ENCODE results near the gene MVP.

The MVP gene

GRCh38 chr16:29841631-29842030, 21.4 kb downstream of the MVP start:
- peaks cover 12% of the 10 kb centered on the region for H3K4me1 Mint-ChIP-seq
- no peaks in the 10 kb centered on the region for H3K9me3 Mint-ChIP-seq
- no peak for TF ChIP-seq CTCF (IDR thresholded peaks at IDR 0.05)
- peaks cover 37% of the 10 kb centered on the region for H3K27me3 Mint-ChIP-seq (ENCODE audit: low read depth, poor library complexity)
- no peak for DNase-seq
- no peak overlapping the region for H3K4me3 Mint-ChIP-seq
- no peaks in the 10 kb centered on the region for H3K36me3 Mint-ChIP-seq (ENCODE audit: low read depth)
- no peak overlapping the region for H3K27ac Mint-ChIP-seq

GRCh38 chr16:29842732-29843346, 22.6 kb downstream of the MVP start:
- no peak overlapping the region for H3K4me3 Mint-ChIP-seq
- H3K27me3 Mint-ChIP-seq (ENCODE audit: low read depth, poor library complexity), result peaks cover 38% of the 10 kb centered on the region
- DNase-seq, result no peak
- peaks cover 12% of the 10 kb centered on the region for H3K4me1 Mint-ChIP-seq
- no peak for TF ChIP-seq CTCF (IDR thresholded peaks at IDR 0.05)
- no peaks in the 10 kb centered on the region for H3K36me3 Mint-ChIP-seq (ENCODE audit: low read depth)
- H3K9me3 Mint-ChIP-seq, result no peaks in the 10 kb centered on the region
- no peak overlapping the region for H3K27ac Mint-ChIP-seq

- DNase-seq, result no peak
- Mint-ChIP-seq H3K27ac (no peak overlapping the region), H3K4me1 (peaks cover 12% of the 10 kb centered on the region), H3K4me3 (no peak overlapping the region), H3K9me3 (no peaks in the 10 kb centered on the region), H3K36me3 (ENCODE audit: low read depth) (no peaks in the 10 kb centered on the region), H3K27me3 (ENCODE audit: low read depth, poor library complexity) (peaks cover 38% of the 10 kb centered on the region)
- TF ChIP-seq CTCF (IDR thresholded peaks at IDR 0.05), result no peak
Measured at GRCh38 chr16:29843931-29844330, 23.7 kb downstream of the MVP start.

DNA sequence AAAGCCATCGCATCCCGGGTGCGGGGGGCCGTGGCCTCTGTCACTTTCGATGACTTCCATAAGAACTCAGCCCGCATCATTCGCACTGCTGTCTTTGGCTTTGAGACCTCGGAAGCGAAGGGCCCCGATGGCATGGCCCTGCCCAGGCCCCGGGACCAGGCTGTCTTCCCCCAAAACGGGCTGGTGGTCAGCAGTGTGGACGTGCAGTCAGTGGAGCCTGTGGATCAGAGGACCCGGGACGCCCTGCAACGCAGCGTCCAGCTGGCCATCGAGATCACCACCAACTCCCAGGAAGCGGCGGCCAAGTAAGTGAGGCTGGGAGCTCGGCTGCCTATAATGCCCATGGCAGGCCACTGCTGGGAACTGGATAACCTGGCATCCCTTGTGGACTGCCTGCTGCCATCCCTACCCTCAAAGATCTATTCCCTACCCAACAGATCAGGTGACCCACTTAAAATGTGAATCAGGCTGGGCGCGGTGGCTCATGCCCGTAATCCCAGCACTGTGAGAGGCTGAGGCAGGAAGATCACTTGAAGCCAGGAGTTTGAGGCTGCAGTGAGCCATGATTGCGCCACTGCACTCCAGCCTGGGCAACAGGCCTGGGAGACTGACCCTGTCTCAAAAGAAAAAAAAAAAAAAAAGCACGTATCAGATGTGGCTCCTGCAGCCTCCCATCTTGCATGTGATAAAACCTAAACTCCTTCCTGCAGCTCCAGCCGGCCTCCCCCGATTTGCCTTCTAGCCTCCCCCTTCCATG, 24.5 kb downstream of the MVP start:
- H3K4me3 Mint-ChIP-seq, result no peak overlapping the region
- TF ChIP-seq CTCF (IDR thresholded peaks at IDR 0.05), result no peak
- DNase-seq, result no peak
- H3K9me3 Mint-ChIP-seq, result no peaks in the 10 kb centered on the region
- H3K4me1 Mint-ChIP-seq, result peaks cover 20% of the 10 kb centered on the region
- no peaks in the 10 kb centered on the region for H3K36me3 Mint-ChIP-seq (ENCODE audit: low read depth)
- peaks cover 36% of the 10 kb centered on the region for H3K27me3 Mint-ChIP-seq (ENCODE audit: low read depth, poor library complexity)
- no peak overlapping the region for H3K27ac Mint-ChIP-seq

DNA sequence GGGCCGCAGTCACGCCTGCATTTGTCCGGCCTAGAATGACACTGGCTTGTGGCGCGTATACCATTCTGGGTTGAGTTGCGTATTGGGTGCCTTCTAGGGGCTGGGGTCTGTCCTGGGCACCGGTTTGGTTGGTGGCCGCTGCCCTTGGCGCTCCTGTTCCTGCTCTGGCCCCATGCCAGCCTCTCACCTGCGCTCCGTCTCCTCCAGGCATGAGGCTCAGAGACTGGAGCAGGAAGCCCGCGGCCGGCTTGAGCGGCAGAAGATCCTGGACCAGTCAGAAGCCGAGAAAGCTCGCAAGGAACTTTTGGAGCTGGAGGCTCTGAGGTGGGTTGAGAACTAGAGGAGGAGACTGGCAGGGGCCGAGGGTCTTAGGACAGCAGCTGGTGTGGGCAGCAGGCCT, 25.4 kb downstream of the MVP start:
- H3K9me3 Mint-ChIP-seq, result no peaks in the 10 kb centered on the region
- no peaks in the 10 kb centered on the region for H3K36me3 Mint-ChIP-seq (ENCODE audit: low read depth)
- no peak for TF ChIP-seq CTCF (IDR thresholded peaks at IDR 0.05)
- peaks cover 35% of the 10 kb centered on the region for H3K27me3 Mint-ChIP-seq (ENCODE audit: low read depth, poor library complexity)
- H3K27ac Mint-ChIP-seq, result peak overlapping the region; percentile 16
- peaks cover 25% of the 10 kb centered on the region for H3K4me1 Mint-ChIP-seq
- no peak overlapping the region for H3K4me3 Mint-ChIP-seq
- no peak for DNase-seq

Data from nephron progenitor cell (in vitro differentiated cells).